Measurements from ENCODE around the gene NLN. TPM values are rescaled to one million over a fixed set of nuclear protein-coding genes. Genes with fewer than 3 reads are reported as not detected.

The NLN gene
- total and polyA plus RNA-seq, 12 donors: 1.5 to 17.4 (median 13.4) TPM

GRCh38 chr5:65734921-65735320 is 12.9 kb downstream of the NLN start:
- intact Hi-C loops (cut with DNase I): no loop called here
- H3K27ac ChIP-seq: peak overlapping the region in 1 of 10 donors; percentile 57
- 83 to 100% methylated on average over 1 of the region's 1 CpG for WGBS, 2 donors
- no peak for TF ChIP-seq CTCF (IDR thresholded peaks at IDR 0.05)
- H3K36me3 ChIP-seq: no peaks in the 10 kb centered on the region
- ATAC-seq (no peak), DNase-seq (no peak)
- peaks cover 0 to 17% (median 0%) of the 10 kb centered on the region in 9 donors for H3K4me1 ChIP-seq
- H3K4me3 ChIP-seq: no peak overlapping the region
- peaks cover 0 to 3% (median 0%) of the 10 kb centered on the region in 11 donors for H3K9me3 ChIP-seq
- H3K27me3 ChIP-seq: no peaks in the 10 kb centered on the region

- Histone ChIP-seq H3K27ac (no peak overlapping the region), H3K4me1 (peaks cover 0 to 7% (median 0%) of the 10 kb centered on the region in 9 donors), H3K9me3 (peaks cover 0 to 3% (median 0%) of the 10 kb centered on the region in 11 donors), H3K27me3 (no peaks in the 10 kb centered on the region), H3K4me3 (no peak overlapping the region), H3K36me3 (no peaks in the 10 kb centered on the region)
- DNase-seq (no peak), ATAC-seq (no peak)
- no peak for TF ChIP-seq CTCF (IDR thresholded peaks at IDR 0.05)
- intact Hi-C loops (cut with DNase I): no loop called here
- 65 to 77% methylated on average over 1 of the region's 1 CpG for WGBS, 2 donors
Observed at GRCh38 chr5:65736011-65736410, 14.0 kb downstream of the NLN start.

GRCh38 chr5:65737842-65738241 is 15.8 kb downstream of the NLN start:
- no peak for ATAC-seq
- H3K27me3 ChIP-seq: no peaks in the 10 kb centered on the region
- H3K4me1 ChIP-seq: peaks cover 0 to 11% (median 0%) of the 10 kb centered on the region in 9 donors
- no peak for DNase-seq
- no peaks in the 10 kb centered on the region for H3K9me3 ChIP-seq
- H3K36me3 ChIP-seq: no peaks in the 10 kb centered on the region
- no peak for TF ChIP-seq CTCF (IDR thresholded peaks at IDR 0.05)
- H3K27ac ChIP-seq: no peak overlapping the region
- no peak overlapping the region for H3K4me3 ChIP-seq
- 91 to 93% methylated on average over 7 of the region's 7 CpGs for WGBS, 2 donors
- intact Hi-C loops (cut with DNase I): no loop called here

GRCh38 chr5:65738305-65738704 is 16.3 kb downstream of the NLN start:
- DNase-seq: no peak
- Histone ChIP-seq H3K36me3 (no peaks in the 10 kb centered on the region), H3K9me3 (no peaks in the 10 kb centered on the region), H3K4me3 (no peak overlapping the region), H3K27ac (no peak overlapping the region), H3K4me1 (peaks cover 0 to 11% (median 0%) of the 10 kb centered on the region in 9 donors), H3K27me3 (no peaks in the 10 kb centered on the region)
- TF ChIP-seq CTCF (IDR thresholded peaks at IDR 0.05): no peak
- ATAC-seq: no peak
- intact Hi-C loops (cut with DNase I): no loop called here
- 89 to 92% methylated on average over 4 of the region's 4 CpGs for WGBS, 2 donors
